Hepatocyte (in vitro differentiated cells): ENCODE measurements around the gene MRPL24. TPM values are rescaled to one million over a fixed set of nuclear protein-coding genes. Genes with fewer than 3 reads are reported as not detected.

ENCODE experiments used
- DNase-seq: peaks from one replicate; pipeline ENCODE4 v3.0.0-alpha.2; 2016; ENCODE audit warnings: low spot score
- H2AFZ ChIP-seq: fragments of 200-600 bp; sonication (generic); 2 replicates; pipeline ENCODE4 v1.6.0; 2016; ENCODE audit warnings: antibody characterized with exemption, mild to moderate bottlenecking
- H3K27ac ChIP-seq: fragments of 200-600 bp; sonication (generic); 2 replicates; pipeline ENCODE4 v1.5.1; 2016; ENCODE audit warnings: mild to moderate bottlenecking
- H3K27me3 ChIP-seq: fragments of 200-600 bp; sonication (generic); 2 replicates; pipeline ENCODE4 v1.6.1; 2016
- H3K36me3 ChIP-seq: fragments of 200-600 bp; sonication (generic); replicated peaks from 2 replicates; pipeline ENCODE4 v1.5.1; 2016; ENCODE audit warnings: low read depth; ENCODE audit not compliant: insufficient read depth
- H3K4me1 ChIP-seq: fragments of 200-600 bp; sonication (generic); 2 replicates; pipeline ENCODE4 v1.5.1; 2016; ENCODE audit warnings: mild to moderate bottlenecking, moderate library complexity; ENCODE audit not compliant: insufficient read depth
- H3K4me2 ChIP-seq: fragments of 200-600 bp; sonication (generic); 2 replicates; pipeline ENCODE4 v1.6.0; 2016
- H3K4me3 ChIP-seq: fragments of 200-600 bp; sonication (generic); 2 replicates; pipeline ENCODE4 v1.5.1; 2016; ENCODE audit warnings: mild to moderate bottlenecking
- H3K79me2 ChIP-seq: fragments of 200-600 bp; sonication (generic); 2 replicates; pipeline ENCODE4 v1.6.0; 2017; ENCODE audit warnings: mild to moderate bottlenecking
- H3K9me2 ChIP-seq: fragments of 200-600 bp; sonication (generic); replicated peaks from 2 replicates; pipeline ENCODE4 v1.6.0; 2017; ENCODE audit warnings: mild to moderate bottlenecking; ENCODE audit not compliant: insufficient read depth
- H3K9me3 ChIP-seq: fragments of 200-600 bp; sonication (generic); 2 replicates; pipeline ENCODE4 v1.5.1; 2016; ENCODE audit warnings: low read depth, mild to moderate bottlenecking
- H4K20me1 ChIP-seq: fragments of 200-600 bp; sonication (generic); 2 replicates; pipeline ENCODE4 v1.6.0; 2016; ENCODE audit warnings: mild to moderate bottlenecking; ENCODE audit not compliant: insufficient read depth, poor library complexity, severe bottlenecking
- EZH2 ChIP-seq: fragments of 200-600 bp; sonication (generic); IDR thresholded peaks from 2 replicates; pipeline ENCODE4 v1.6.1; 2016; ENCODE audit warnings: antibody characterized with exemption, mild to moderate bottlenecking, borderline replicate concordance
- EZH2phosphoT487 ChIP-seq: fragments of 200-600 bp; sonication (generic); IDR thresholded peaks from one replicate; pipeline ENCODE4 v1.6.1; 2018; ENCODE audit warnings: antibody characterized with exemption, mild to moderate bottlenecking, low read depth, moderate library complexity; ENCODE audit not compliant: unreplicated experiment, severe bottlenecking
- WGBS: methylation state at CpG from one replicate; pipeline ENCODE4 v1.1.6; 2016; ENCODE audit warnings: low lambda C conversion rate; ENCODE audit errors: missing lambda C conversion rate; 5-methylcytosine and 5-hydroxymethylcytosine counted together
- polyA plus RNA-seq: library from polyadenylated mRNA; unstranded; fragments of >200 nt; fragmentation: Nextera tagmentation; extraction: Ambion mirVana; gene quantifications from 2 replicates; pipeline ENCODE4 v1.2.1, GENCODE V29; 2016
- total RNA-seq: library from RNA; depleted of rRNA; stranded (reverse); fragments of >200 nt; gene quantifications from 2 replicates; pipeline ENCODE4 v1.2.3, GENCODE V29; 2014
- TF ChIP-seq, protein P1 (sequence below): fragments of 200-600 bp; sonication (generic); IDR thresholded peaks from 2 replicates; pipeline ENCODE4 v1.5.1; 2016; ENCODE audit warnings: antibody characterized with exemption, mild to moderate bottlenecking; ENCODE audit not compliant: poor library complexity

MRPL24 gene
- total and polyA plus RNA-seq, 2 experiments from 2014 or later: 40.4 to 64.1 TPM

GRCh38 chr1:156727492-156727891, 13.4 kb downstream of the MRPL24 start:
- Histone ChIP-seq H4K20me1 (peaks cover 28% of the 10 kb centered on the region), H3K36me3 (no peaks in the 10 kb centered on the region), H3K9me2 (no peaks in the 10 kb centered on the region), H3K27ac (peak overlapping the region; percentile 99), H3K9me3 (no peaks in the 10 kb centered on the region), H3K27me3 (no peaks in the 10 kb centered on the region), H3K4me3 (peak overlapping the region; percentile 68), H3K79me2 (peaks cover 71% of the 10 kb centered on the region), H3K4me1 (peaks cover 35% of the 10 kb centered on the region), H3K4me2 (peak overlapping the region; percentile 89), H2AFZ (no peak overlapping the region)
- TF ChIP-seq EZH2 (no peak), EZH2phosphoT487 (no peak)
- TF ChIP-seq, protein P1, sequence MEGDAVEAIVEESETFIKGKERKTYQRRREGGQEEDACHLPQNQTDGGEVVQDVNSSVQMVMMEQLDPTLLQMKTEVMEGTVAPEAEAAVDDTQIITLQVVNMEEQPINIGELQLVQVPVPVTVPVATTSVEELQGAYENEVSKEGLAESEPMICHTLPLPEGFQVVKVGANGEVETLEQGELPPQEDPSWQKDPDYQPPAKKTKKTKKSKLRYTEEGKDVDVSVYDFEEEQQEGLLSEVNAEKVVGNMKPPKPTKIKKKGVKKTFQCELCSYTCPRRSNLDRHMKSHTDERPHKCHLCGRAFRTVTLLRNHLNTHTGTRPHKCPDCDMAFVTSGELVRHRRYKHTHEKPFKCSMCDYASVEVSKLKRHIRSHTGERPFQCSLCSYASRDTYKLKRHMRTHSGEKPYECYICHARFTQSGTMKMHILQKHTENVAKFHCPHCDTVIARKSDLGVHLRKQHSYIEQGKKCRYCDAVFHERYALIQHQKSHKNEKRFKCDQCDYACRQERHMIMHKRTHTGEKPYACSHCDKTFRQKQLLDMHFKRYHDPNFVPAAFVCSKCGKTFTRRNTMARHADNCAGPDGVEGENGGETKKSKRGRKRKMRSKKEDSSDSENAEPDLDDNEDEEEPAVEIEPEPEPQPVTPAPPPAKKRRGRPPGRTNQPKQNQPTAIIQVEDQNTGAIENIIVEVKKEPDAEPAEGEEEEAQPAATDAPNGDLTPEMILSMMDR: no peak
- 70% methylated on average over 7 of the region's 7 CpGs for WGBS
- no peak for DNase-seq

DNA sequence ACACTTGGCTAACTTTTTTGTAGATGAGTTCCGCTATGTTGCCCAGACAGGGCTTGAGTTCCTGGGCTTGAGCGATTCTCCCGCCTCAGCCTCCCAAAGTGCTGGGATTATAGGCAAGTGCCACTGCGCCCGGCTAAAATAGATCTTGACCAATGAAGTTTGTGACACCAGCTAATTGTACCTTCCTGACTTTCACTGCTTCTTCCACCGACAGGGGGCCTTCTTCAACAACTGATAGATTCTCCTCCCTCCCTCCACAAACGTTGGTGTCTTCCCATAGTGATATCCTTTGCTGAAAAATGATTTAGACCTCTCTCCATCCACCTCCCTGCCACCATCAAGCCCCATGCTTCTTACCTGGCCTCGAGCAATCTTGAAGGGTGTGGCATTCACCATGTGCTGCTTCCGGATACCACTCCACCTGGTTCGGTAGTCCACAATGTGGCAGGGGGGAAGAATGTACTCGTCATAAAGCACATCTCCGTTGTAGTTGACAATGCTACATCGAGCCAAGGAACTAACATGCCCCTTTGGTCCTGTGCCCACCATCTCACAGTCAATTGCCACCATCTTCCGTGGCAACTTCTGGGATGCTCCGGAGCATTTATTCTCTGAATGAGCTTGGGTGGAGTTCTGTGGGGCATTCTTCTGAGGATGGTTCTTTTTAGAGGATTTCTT, 14.2 kb downstream of the MRPL24 start:
- Histone ChIP-seq H3K27ac (no peak overlapping the region), H4K20me1 (peaks cover 28% of the 10 kb centered on the region), H3K9me3 (no peaks in the 10 kb centered on the region), H3K4me2 (peak overlapping the region; percentile 89), H3K36me3 (no peaks in the 10 kb centered on the region), H3K9me2 (no peaks in the 10 kb centered on the region), H3K27me3 (no peaks in the 10 kb centered on the region), H3K4me1 (peaks cover 35% of the 10 kb centered on the region), H3K79me2 (peaks cover 71% of the 10 kb centered on the region), H3K4me3 (peak overlapping the region; percentile 4), H2AFZ (no peak overlapping the region)
- no peak for TF ChIP-seq EZH2phosphoT487
- TF ChIP-seq, protein P1: peak; percentile 63
- 57% methylated on average over 15 of the region's 15 CpGs for WGBS
- peak; percentile 77 for DNase-seq

DNA sequence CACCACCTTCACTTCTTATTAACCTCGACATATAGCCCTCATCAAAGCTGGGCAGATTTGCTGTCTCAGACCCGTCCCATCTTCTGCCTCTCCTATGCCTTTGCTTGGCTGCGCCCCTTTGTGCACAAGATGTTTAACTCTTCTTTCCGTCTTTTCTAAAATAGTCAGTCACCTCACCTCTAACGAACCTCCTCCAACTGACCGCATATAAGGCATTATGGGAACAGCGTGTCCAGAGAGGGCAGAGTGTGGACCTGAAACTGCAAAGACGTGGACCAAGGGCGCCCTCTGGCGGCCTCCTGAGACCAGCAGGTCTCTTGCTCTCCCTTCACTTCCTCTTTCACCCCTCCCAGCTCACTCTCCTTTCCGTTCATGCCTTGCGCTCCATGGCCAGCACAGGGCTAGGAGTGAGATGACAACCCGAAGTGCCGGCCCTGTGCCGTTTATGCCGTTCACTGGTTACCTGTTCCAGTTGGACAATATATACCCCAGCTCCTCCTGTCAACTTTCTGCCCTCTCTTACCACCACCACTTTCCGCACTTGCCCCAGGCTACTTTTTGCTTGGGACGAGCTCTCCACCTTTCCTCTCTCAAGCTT, 15.1 kb downstream of the MRPL24 start:
- Histone ChIP-seq H4K20me1 (peaks cover 28% of the 10 kb centered on the region), H2AFZ (no peak overlapping the region), H3K9me2 (no peaks in the 10 kb centered on the region), H3K4me2 (peak overlapping the region; percentile 89), H3K4me1 (peaks cover 35% of the 10 kb centered on the region), H3K4me3 (peak overlapping the region; percentile 4), H3K36me3 (no peaks in the 10 kb centered on the region), H3K9me3 (no peaks in the 10 kb centered on the region), H3K27me3 (no peaks in the 10 kb centered on the region), H3K27ac (no peak overlapping the region), H3K79me2 (peaks cover 67% of the 10 kb centered on the region)
- WGBS: 17% methylated on average over 18 of the region's 18 CpGs
- DNase-seq: peak; percentile 94
- TF ChIP-seq, protein P1: peak; percentile 97
- TF ChIP-seq EZH2phosphoT487: no peak
- no peak for TF ChIP-seq EZH2
